Measurements from ENCODE around the gene ARRDC5. TPM values are rescaled to one million over a fixed set of nuclear protein-coding genes. Genes with fewer than 3 reads are reported as not detected.

ARRDC5 gene
- total and polyA plus RNA-seq, 2 of the 8 experiments (the other 6 are each of a cell fraction or from before 2014, with no cell fraction given): not detected

DNA sequence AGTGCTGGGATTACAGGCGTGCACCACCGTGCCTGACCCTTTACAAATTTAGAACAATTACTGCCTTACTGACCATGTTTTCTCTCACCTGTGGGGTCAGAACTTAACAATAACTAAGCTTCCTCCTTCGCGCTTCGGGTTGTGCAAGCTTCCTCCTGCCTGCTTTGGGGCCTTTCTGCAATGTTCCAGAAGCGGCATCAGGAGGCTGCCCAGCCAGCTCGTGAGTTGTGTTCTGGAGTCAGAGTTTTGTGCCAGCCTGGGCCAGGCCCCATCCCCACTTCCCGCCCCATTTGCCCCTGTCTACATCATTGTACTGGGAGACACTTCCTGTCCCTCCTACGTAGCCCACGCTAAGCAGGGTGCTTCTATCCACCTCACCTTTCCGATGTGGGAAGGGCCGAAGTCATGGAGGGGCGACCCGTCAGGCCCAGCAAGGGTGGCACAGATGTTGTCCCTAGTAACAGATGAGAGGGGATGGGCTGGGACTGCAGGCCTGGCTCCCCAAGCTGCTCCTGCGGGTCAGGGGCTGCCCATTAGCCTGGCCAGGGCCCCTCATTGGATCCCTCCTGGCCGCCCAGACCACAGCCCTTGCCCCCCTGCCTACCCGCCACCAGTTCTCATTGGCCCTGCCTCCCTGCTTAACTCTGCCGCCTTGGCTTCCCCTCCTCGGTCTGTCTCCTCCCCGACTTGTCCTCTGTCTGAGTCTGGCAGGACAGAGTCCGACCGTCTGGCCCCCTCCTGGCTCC is 20.0 kb upstream of the ARRDC5 start (continued):
- TF ChIP-seq, protein P1, sequence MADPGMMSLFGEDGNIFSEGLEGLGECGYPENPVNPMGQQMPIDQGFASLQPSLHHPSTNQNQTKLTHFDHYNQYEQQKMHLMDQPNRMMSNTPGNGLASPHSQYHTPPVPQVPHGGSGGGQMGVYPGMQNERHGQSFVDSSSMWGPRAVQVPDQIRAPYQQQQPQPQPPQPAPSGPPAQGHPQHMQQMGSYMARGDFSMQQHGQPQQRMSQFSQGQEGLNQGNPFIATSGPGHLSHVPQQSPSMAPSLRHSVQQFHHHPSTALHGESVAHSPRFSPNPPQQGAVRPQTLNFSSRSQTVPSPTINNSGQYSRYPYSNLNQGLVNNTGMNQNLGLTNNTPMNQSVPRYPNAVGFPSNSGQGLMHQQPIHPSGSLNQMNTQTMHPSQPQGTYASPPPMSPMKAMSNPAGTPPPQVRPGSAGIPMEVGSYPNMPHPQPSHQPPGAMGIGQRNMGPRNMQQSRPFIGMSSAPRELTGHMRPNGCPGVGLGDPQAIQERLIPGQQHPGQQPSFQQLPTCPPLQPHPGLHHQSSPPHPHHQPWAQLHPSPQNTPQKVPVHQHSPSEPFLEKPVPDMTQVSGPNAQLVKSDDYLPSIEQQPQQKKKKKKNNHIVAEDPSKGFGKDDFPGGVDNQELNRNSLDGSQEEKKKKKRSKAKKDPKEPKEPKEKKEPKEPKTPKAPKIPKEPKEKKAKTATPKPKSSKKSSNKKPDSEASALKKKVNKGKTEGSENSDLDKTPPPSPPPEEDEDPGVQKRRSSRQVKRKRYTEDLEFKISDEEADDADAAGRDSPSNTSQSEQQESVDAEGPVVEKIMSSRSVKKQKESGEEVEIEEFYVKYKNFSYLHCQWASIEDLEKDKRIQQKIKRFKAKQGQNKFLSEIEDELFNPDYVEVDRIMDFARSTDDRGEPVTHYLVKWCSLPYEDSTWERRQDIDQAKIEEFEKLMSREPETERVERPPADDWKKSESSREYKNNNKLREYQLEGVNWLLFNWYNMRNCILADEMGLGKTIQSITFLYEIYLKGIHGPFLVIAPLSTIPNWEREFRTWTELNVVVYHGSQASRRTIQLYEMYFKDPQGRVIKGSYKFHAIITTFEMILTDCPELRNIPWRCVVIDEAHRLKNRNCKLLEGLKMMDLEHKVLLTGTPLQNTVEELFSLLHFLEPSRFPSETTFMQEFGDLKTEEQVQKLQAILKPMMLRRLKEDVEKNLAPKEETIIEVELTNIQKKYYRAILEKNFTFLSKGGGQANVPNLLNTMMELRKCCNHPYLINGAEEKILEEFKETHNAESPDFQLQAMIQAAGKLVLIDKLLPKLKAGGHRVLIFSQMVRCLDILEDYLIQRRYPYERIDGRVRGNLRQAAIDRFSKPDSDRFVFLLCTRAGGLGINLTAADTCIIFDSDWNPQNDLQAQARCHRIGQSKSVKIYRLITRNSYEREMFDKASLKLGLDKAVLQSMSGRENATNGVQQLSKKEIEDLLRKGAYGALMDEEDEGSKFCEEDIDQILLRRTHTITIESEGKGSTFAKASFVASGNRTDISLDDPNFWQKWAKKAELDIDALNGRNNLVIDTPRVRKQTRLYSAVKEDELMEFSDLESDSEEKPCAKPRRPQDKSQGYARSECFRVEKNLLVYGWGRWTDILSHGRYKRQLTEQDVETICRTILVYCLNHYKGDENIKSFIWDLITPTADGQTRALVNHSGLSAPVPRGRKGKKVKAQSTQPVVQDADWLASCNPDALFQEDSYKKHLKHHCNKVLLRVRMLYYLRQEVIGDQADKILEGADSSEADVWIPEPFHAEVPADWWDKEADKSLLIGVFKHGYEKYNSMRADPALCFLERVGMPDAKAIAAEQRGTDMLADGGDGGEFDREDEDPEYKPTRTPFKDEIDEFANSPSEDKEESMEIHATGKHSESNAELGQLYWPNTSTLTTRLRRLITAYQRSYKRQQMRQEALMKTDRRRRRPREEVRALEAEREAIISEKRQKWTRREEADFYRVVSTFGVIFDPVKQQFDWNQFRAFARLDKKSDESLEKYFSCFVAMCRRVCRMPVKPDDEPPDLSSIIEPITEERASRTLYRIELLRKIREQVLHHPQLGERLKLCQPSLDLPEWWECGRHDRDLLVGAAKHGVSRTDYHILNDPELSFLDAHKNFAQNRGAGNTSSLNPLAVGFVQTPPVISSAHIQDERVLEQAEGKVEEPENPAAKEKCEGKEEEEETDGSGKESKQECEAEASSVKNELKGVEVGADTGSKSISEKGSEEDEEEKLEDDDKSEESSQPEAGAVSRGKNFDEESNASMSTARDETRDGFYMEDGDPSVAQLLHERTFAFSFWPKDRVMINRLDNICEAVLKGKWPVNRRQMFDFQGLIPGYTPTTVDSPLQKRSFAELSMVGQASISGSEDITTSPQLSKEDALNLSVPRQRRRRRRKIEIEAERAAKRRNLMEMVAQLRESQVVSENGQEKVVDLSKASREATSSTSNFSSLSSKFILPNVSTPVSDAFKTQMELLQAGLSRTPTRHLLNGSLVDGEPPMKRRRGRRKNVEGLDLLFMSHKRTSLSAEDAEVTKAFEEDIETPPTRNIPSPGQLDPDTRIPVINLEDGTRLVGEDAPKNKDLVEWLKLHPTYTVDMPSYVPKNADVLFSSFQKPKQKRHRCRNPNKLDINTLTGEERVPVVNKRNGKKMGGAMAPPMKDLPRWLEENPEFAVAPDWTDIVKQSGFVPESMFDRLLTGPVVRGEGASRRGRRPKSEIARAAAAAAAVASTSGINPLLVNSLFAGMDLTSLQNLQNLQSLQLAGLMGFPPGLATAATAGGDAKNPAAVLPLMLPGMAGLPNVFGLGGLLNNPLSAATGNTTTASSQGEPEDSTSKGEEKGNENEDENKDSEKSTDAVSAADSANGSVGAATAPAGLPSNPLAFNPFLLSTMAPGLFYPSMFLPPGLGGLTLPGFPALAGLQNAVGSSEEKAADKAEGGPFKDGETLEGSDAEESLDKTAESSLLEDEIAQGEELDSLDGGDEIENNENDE (IDR thresholded peaks at IDR 0.05; ENCODE audit: insufficient replicate concordance, low read length): no peak
- TF ChIP-seq RAD21 (IDR thresholded peaks at IDR 0.05 in 1 of 2, conservative IDR thresholded peaks at IDR 0.05 in 1 of 2; ENCODE audit: low read depth in 2 of 2, low read length in 2 of 2) (no peak), BCL11A (IDR thresholded peaks at IDR 0.05; ENCODE audit: low read depth in 2 of 2, low read length in 2 of 2) (no peak), CTBP2 (IDR thresholded peaks at IDR 0.05; ENCODE audit: borderline replicate concordance, insufficient read depth, insufficient read length, low read length) (no peak), PHF8 (conservative IDR thresholded peaks at IDR 0.05; ENCODE audit: low read depth, low read length) (no peak), SAP30 (IDR thresholded peaks at IDR 0.05; ENCODE audit: insufficient read depth, insufficient replicate concordance, low read length) (no peak), JUND (IDR thresholded peaks at IDR 0.05; ENCODE audit: low read length) (no peak), HDAC2 (IDR thresholded peaks at IDR 0.05; ENCODE audit: borderline replicate concordance in 1 of 2, low read depth in 2 of 2, low read length in 2 of 2) (no peak), SP1 (IDR thresholded peaks at IDR 0.05; ENCODE audit: low read depth, low read length) (no peak)

All from H1 (cell line).